ENCODE measurements around the gene FCSK.

The FCSK gene

GRCh38 chr16:70438969-70439862, 15.2 kb upstream of the FCSK start, which contains the start of gene ST3GAL2 (continued):
- no peak for TF ChIP-seq ATF2 (tag by site-specific recombination; IDR thresholded peaks at IDR 0.05; ENCODE audit: low read depth)
- TF ChIP-seq ZNF23 (tag by site-specific recombination; IDR thresholded peaks at IDR 0.05; ENCODE audit: borderline replicate concordance): no peak
- no peak for TF ChIP-seq ZNF114 (tag by site-specific recombination; IDR thresholded peaks at IDR 0.05)
- TF ChIP-seq ZNF112 (tag by site-specific recombination; IDR thresholded peaks at IDR 0.05): no peak
- TF ChIP-seq ZNF530 (tag by site-specific recombination; IDR thresholded peaks at IDR 0.05; ENCODE audit: low read depth): no peak
- peak; percentile 65; the same call in 1 of the 2 replicates for TF ChIP-seq ZBTB20 (tag by site-specific recombination; IDR thresholded peaks at IDR 0.05)
- no peak for TF ChIP-seq BCL6B (tag by site-specific recombination; IDR thresholded peaks at IDR 0.05)

GRCh38 chr16:70440009-70440692, 14.2 kb upstream of the FCSK start:
- H3K27ac ChIP-seq (ENCODE audit: extremely low read depth, low read depth, low read length): no peak overlapping the region

GRCh38 chr16:70441406-70441990, 12.9 kb upstream of the FCSK start:
- ChIA-PET CTCF (interaction anchor here (0.8 kb wide), 1 partner anchor 19 kb away, joined by 3 read pairs; no protein-coding TSS in a partner anchor), POLR2A (interaction anchor here (6.0 kb wide), 1 partner anchor 13 kb away, joined by 31 read pairs; the partner anchor contains the start of gene FCSK)
- H3K9me3 ChIP-seq (ENCODE audit: control insufficient read depth, insufficient read depth, low read depth, low read length): no peaks in the 10 kb centered on the region
- no peak overlapping the region for H3K27ac ChIP-seq (ENCODE audit: extremely low read depth, low read depth, low read length)
- H3K36me3 ChIP-seq (ENCODE audit: control insufficient read depth in 2 of 2, insufficient read depth in 1 of 2, low read length in 2 of 2): no peaks in the 10 kb centered on the region
- peaks cover 4% of the 10 kb centered on the region for H3K4me1 ChIP-seq (ENCODE audit: control insufficient read depth, insufficient read depth, low read length)
- no peak overlapping the region for H3K4me3 ChIP-seq (ENCODE audit: low read depth, low read length)
- TF ChIP-seq ZNF266 (tag by site-specific recombination; IDR thresholded peaks at IDR 0.05; ENCODE audit: low read depth) (no peak), ZNF221 (tag by site-specific recombination; IDR thresholded peaks at IDR 0.05; ENCODE audit: borderline replicate concordance) (no peak), ZNF214 (tag by site-specific recombination; IDR thresholded peaks at IDR 0.05; ENCODE audit: borderline replicate concordance) (no peak), ZNF280D (tag by site-specific recombination; IDR thresholded peaks at IDR 0.05) (no peak), ZNF174 (tag by site-specific recombination; IDR thresholded peaks at IDR 0.05) (no peak), ZNF311 (tag by site-specific recombination; IDR thresholded peaks at IDR 0.05; ENCODE audit: borderline replicate concordance) (no peak), ZNF133 (tag by site-specific recombination; IDR thresholded peaks at IDR 0.05) (no peak), ZNF580 (tag by site-specific recombination; IDR thresholded peaks at IDR 0.05) (no peak), GLIS2 (tag by site-specific recombination; IDR thresholded peaks at IDR 0.05) (no peak), ZNF626 (tag by site-specific recombination; IDR thresholded peaks at IDR 0.05) (no peak), SP7 (tag by site-specific recombination; IDR thresholded peaks at IDR 0.05) (no peak)

More at GRCh38 chr16:70440009-70440692, 14.2 kb upstream of the FCSK start:
- ChIA-PET CTCF (interaction anchor here (0.9 to 2.2 kb wide), 2 partner anchors 13 to 46 kb away, joined by 3 to 9 read pairs; partner anchors contain the start of gene FCSK), POLR2A (interaction anchor here (0.7 to 6.0 kb wide), 5 partner anchors 12 to 151 kb away, joined by 3 to 31 read pairs (median 12); partner anchors contain the start of genes AARS1 and FCSK)
- Histone ChIP-seq H3K9me3 (ENCODE audit: control insufficient read depth, insufficient read depth, low read depth, low read length) (no peaks in the 10 kb centered on the region), H3K36me3 (ENCODE audit: control insufficient read depth in 2 of 2, insufficient read depth in 1 of 2, low read length in 2 of 2) (peaks cover 0 to under 1% of the 10 kb centered on the region in 2 experiments; a peak in 1 of 3 replicates), H3K4me3 (ENCODE audit: low read depth, low read length) (no peak overlapping the region), H3K4me1 (ENCODE audit: control insufficient read depth, insufficient read depth, low read length) (peaks cover 7% of the 10 kb centered on the region)
- TF ChIP-seq ZNF76 (tag by site-specific recombination; IDR thresholded peaks at IDR 0.05; ENCODE audit: borderline replicate concordance, low read depth) (no peak), ZNF157 (tag by site-specific recombination; IDR thresholded peaks at IDR 0.05) (no peak), ZNF677 (tag by site-specific recombination; IDR thresholded peaks at IDR 0.05) (no peak), ZNF146 (tag by site-specific recombination; IDR thresholded peaks at IDR 0.05) (no peak), ATF2 (tag by site-specific recombination; IDR thresholded peaks at IDR 0.05; ENCODE audit: low read depth) (peak; percentile 69), ZNF121 (tag by site-specific recombination; IDR thresholded peaks at IDR 0.05) (peak; percentile 68)

Measured in HEK293 (cell line).